ENCODE data around the gene ABHD17B. TPM values are rescaled to one million over a fixed set of nuclear protein-coding genes. Genes with fewer than 3 reads are reported as not detected.

The ABHD17B gene
- total and polyA plus RNA-seq, 2 donors (not counting 3 experiments of a cell fraction or from before 2014, with no cell fraction given), result 12.8 to 16.8 TPM

GRCh38 chr9:71931166-71931565 lies 20.2 kb upstream of the ABHD17B start:
- Histone ChIP-seq H3K9me1 (replicated peaks; ENCODE audit: control insufficient read depth, extremely low read depth, insufficient read depth, low read length) (no peaks in the 10 kb centered on the region), H3K4me2 (ENCODE audit: insufficient read depth, low read length) (no peak overlapping the region), H3K9ac (replicated peaks; ENCODE audit: extremely low read depth, insufficient read depth, low read length) (no peak overlapping the region), H3K27ac (ENCODE audit: insufficient read depth, low read depth, low read length) (no peak overlapping the region), H3K9me3 (replicated peaks; ENCODE audit: control insufficient read depth, insufficient read depth, low read length) (no peaks in the 10 kb centered on the region), H3K27me3 (ENCODE audit: control insufficient read depth in 2 of 2, insufficient read depth in 2 of 2, low read length in 2 of 2) (no peaks in the 10 kb centered on the region), H3K79me2 (ENCODE audit: control insufficient read depth, insufficient read depth, low read length) (no peaks in the 10 kb centered on the region), H4K20me1 (replicated peaks; ENCODE audit: control insufficient read depth, extremely low read depth, insufficient read depth, low read length) (peaks cover 2% of the 10 kb centered on the region), H3K4me3 (replicated peaks in 1 of 3; ENCODE audit: insufficient read depth in 1 of 3, low read depth in 1 of 3, low read length in 3 of 3) (no peak overlapping the region), H3K4me1 (ENCODE audit: control insufficient read depth, extremely low read depth, insufficient read depth, low read length) (no peaks in the 10 kb centered on the region), H3K36me3 (ENCODE audit: control insufficient read depth in 2 of 2, extremely low read depth in 1 of 2, insufficient read depth in 2 of 2, low read length in 2 of 2) (no peaks in the 10 kb centered on the region), H2AFZ (ENCODE audit: low read depth, low read length) (no peak overlapping the region)
- no peak for TF ChIP-seq GATA2 (IDR thresholded peaks at IDR 0.05; ENCODE audit: insufficient read depth, insufficient read length, low read depth, low read length)
- CTCF ChIA-PET, result interaction anchor here (0.6 to 1.2 kb wide), 3 partner anchors 17 to 181 kb away, joined by 3 to 4 read pairs (median 3); no protein-coding TSS in a partner anchor
- DNase-seq (ENCODE audit: low read depth, low spot score) (no peak), FAIRE-seq (no peak)
- dilution Hi-C loops (cut with MboI; ENCODE audit: extremely low pct_ligation_motif_present, low sequenced_read_pairs) (no loop called here), intact Hi-C loops (cut with micrococcal nuclease) (no loop called here)
- BruUV-seq (replicated peaks), result no TSS peak
- POLR2A ChIA-PET, result no interaction called here

DNA sequence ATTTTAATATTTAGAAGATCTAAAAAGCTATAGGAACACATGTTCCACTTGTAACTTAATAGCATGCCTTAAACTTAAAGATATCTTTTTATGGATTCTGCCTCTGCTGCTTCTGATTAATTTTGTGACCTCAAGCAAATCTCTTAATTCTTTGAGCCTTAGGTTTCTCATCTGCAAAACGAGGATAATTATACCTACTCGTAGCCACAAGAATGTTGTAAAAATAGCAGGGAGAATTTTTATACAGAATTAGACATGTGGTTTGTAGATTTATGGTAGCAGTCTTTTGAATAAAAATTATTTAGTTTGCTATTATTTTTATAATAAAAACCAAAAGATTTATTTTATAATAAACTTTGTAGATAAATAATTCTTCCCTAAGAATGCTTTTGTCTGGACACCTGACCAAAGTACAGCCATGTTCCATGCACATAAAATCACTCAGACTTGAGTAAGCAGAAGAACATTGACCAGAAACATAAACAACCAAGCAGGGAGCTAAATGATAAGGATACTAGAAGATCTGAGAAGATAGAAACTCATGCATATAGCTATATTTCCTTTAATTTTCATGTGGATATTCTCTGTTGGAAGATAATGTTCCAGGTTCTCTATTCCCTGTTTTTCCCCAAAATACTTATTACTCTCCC lies 18.9 kb upstream of the ABHD17B start:
- H3K27me3 ChIP-seq (ENCODE audit: control insufficient read depth in 2 of 2, insufficient read depth in 2 of 2, low read length in 2 of 2), result no peaks in the 10 kb centered on the region
- intact Hi-C loops (cut with micrococcal nuclease), result no loop called here
- DNase-seq (ENCODE audit: low read depth, low spot score), result no peak
- H2AFZ ChIP-seq (ENCODE audit: low read depth, low read length), result no peak overlapping the region
- ChIA-PET CTCF (interaction anchor here (1.0 kb wide), 1 partner anchor 111 kb away, joined by 3 read pairs; no protein-coding TSS in a partner anchor), POLR2A (no interaction called here)
- dilution Hi-C loops (cut with MboI; ENCODE audit: extremely low pct_ligation_motif_present, low sequenced_read_pairs), result no loop called here
- BruUV-seq (replicated peaks), result no TSS peak
- H4K20me1 ChIP-seq (replicated peaks; ENCODE audit: control insufficient read depth, extremely low read depth, insufficient read depth, low read length), result peaks cover 2% of the 10 kb centered on the region
- no peak for FAIRE-seq
- no peaks in the 10 kb centered on the region for H3K36me3 ChIP-seq (ENCODE audit: control insufficient read depth in 2 of 2, extremely low read depth in 1 of 2, insufficient read depth in 2 of 2, low read length in 2 of 2)
- H3K4me3 ChIP-seq (replicated peaks in 1 of 3; ENCODE audit: insufficient read depth in 1 of 3, low read depth in 1 of 3, low read length in 3 of 3), result no peak overlapping the region
- no peaks in the 10 kb centered on the region for H3K9me1 ChIP-seq (replicated peaks; ENCODE audit: control insufficient read depth, extremely low read depth, insufficient read depth, low read length)
- TF ChIP-seq EZH2 (IDR thresholded peaks at IDR 0.05; ENCODE audit: borderline replicate concordance, low read depth, low read length, severe bottlenecking) (no peak), JUN (IDR thresholded peaks at IDR 0.05; ENCODE audit: borderline replicate concordance, insufficient read depth, insufficient read length, low read depth) (no peak), POLR2A (IDR thresholded peaks at IDR 0.05; ENCODE audit: low read depth, low read length) (no peak), MYC (IDR thresholded peaks at IDR 0.05; ENCODE audit: low read depth, low read length) (no peak), MAX (IDR thresholded peaks at IDR 0.05; ENCODE audit: insufficient read depth, insufficient read length) (no peak), GATA2 (IDR thresholded peaks at IDR 0.05; ENCODE audit: insufficient read depth, insufficient read length, low read depth, low read length) (no peak), POLR2AphosphoS5 (IDR thresholded peaks at IDR 0.05; ENCODE audit: insufficient read depth, low read depth, low read length) (no peak), FOS (IDR thresholded peaks at IDR 0.05; ENCODE audit: borderline replicate concordance, insufficient read depth, low read length) (no peak)
- TF ChIP-seq, protein P1, sequence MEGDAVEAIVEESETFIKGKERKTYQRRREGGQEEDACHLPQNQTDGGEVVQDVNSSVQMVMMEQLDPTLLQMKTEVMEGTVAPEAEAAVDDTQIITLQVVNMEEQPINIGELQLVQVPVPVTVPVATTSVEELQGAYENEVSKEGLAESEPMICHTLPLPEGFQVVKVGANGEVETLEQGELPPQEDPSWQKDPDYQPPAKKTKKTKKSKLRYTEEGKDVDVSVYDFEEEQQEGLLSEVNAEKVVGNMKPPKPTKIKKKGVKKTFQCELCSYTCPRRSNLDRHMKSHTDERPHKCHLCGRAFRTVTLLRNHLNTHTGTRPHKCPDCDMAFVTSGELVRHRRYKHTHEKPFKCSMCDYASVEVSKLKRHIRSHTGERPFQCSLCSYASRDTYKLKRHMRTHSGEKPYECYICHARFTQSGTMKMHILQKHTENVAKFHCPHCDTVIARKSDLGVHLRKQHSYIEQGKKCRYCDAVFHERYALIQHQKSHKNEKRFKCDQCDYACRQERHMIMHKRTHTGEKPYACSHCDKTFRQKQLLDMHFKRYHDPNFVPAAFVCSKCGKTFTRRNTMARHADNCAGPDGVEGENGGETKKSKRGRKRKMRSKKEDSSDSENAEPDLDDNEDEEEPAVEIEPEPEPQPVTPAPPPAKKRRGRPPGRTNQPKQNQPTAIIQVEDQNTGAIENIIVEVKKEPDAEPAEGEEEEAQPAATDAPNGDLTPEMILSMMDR (IDR thresholded peaks at IDR 0.05; ENCODE audit: extremely low read depth in 1 of 2, insufficient read depth in 1 of 2, low read depth in 1 of 2, low read length in 2 of 2), result no peak
- no peaks in the 10 kb centered on the region for H3K9me3 ChIP-seq (replicated peaks; ENCODE audit: control insufficient read depth, insufficient read depth, low read length)
- no peaks in the 10 kb centered on the region for H3K4me1 ChIP-seq (ENCODE audit: control insufficient read depth, extremely low read depth, insufficient read depth, low read length)
- no peak overlapping the region for H3K27ac ChIP-seq (ENCODE audit: insufficient read depth, low read depth, low read length)
- H3K9ac ChIP-seq (replicated peaks; ENCODE audit: extremely low read depth, insufficient read depth, low read length), result no peak overlapping the region
- no peaks in the 10 kb centered on the region for H3K79me2 ChIP-seq (ENCODE audit: control insufficient read depth, insufficient read depth, low read length)
- no peak overlapping the region for H3K4me2 ChIP-seq (ENCODE audit: insufficient read depth, low read length)
